ENCODE data around the gene CLDN3. TPM values are rescaled to one million over a fixed set of nuclear protein-coding genes. Genes with fewer than 3 reads are reported as not detected.

CLDN3 gene
- total RNA-seq, 2 experiments from 2014 or later: not detected

GRCh38 chr7:73786588-73786987 is 16.5 kb upstream of the CLDN3 start:
- no TSS peak for BruUV-seq (replicated peaks)
- Histone ChIP-seq H4K20me1 (ENCODE audit: insufficient read depth, low read length) (no peaks in the 10 kb centered on the region), H3K9me3 (ENCODE audit: low read length) (peaks cover 4% of the 10 kb centered on the region; the same call in 1 of the 2 replicates), H3K4me2 (ENCODE audit: low read length) (no peak overlapping the region), H3K4me3 (ENCODE audit: low read depth, low read length, poor library complexity, severe bottlenecking) (no peak overlapping the region), H2AFZ (ENCODE audit: low read length) (no peak overlapping the region), H3K9me2 (ENCODE audit: insufficient read depth, low read length) (no peaks in the 10 kb centered on the region), H3K4me1 (ENCODE audit: insufficient read depth, low read length, poor library complexity, severe bottlenecking) (no peaks in the 10 kb centered on the region), H3K36me3 (ENCODE audit: insufficient read depth, low read length) (no peaks in the 10 kb centered on the region), H3K79me2 (ENCODE audit: insufficient read depth, low read depth, low read length) (no peaks in the 10 kb centered on the region), H3K27ac (ENCODE audit: low read depth, low read length, poor library complexity, severe bottlenecking) (no peak overlapping the region)
- ChIA-PET CTCF (ENCODE audit: unreplicated experiment) (no interaction called here), POLR2A (no interaction called here)
- TF ChIP-seq CTCF (conservative IDR thresholded peaks at IDR 0.05; ENCODE audit: low read length) (no peak), EZH2phosphoT487 (IDR thresholded peaks at IDR 0.05; ENCODE audit: borderline replicate concordance, low read depth, low read length) (no peak)
- DNase-seq (ENCODE audit: low spot score): no peak
- intact Hi-C loops (cut with micrococcal nuclease; ENCODE audit: unreplicated experiment): no loop called here

- H3K79me2 ChIP-seq (ENCODE audit: insufficient read depth, low read depth, low read length): no peaks in the 10 kb centered on the region
- no peaks in the 10 kb centered on the region for H3K36me3 ChIP-seq (ENCODE audit: insufficient read depth, low read length)
- ChIA-PET POLR2A (no interaction called here), CTCF (ENCODE audit: unreplicated experiment) (no interaction called here)
- no peak for DNase-seq (ENCODE audit: low spot score)
- no peak overlapping the region for H3K4me3 ChIP-seq (ENCODE audit: low read depth, low read length, poor library complexity, severe bottlenecking)
- no peaks in the 10 kb centered on the region for H3K9me2 ChIP-seq (ENCODE audit: insufficient read depth, low read length)
- no peaks in the 10 kb centered on the region for H3K4me1 ChIP-seq (ENCODE audit: insufficient read depth, low read length, poor library complexity, severe bottlenecking)
- intact Hi-C loops (cut with micrococcal nuclease; ENCODE audit: unreplicated experiment): no loop called here
- H4K20me1 ChIP-seq (ENCODE audit: insufficient read depth, low read length): no peaks in the 10 kb centered on the region
- no peak overlapping the region for H3K4me2 ChIP-seq (ENCODE audit: low read length)
- BruUV-seq (replicated peaks): no TSS peak
- H3K27ac ChIP-seq (ENCODE audit: low read depth, low read length, poor library complexity, severe bottlenecking): no peak overlapping the region
- TF ChIP-seq CTCF (conservative IDR thresholded peaks at IDR 0.05; ENCODE audit: low read length): no peak
- no peak overlapping the region for H2AFZ ChIP-seq (ENCODE audit: low read length)
- no peaks in the 10 kb centered on the region for H3K9me3 ChIP-seq (ENCODE audit: low read length)
These were observed 9.4 kb upstream of the CLDN3 start for GRCh38 chr7:73779517-73779916.

DNA sequence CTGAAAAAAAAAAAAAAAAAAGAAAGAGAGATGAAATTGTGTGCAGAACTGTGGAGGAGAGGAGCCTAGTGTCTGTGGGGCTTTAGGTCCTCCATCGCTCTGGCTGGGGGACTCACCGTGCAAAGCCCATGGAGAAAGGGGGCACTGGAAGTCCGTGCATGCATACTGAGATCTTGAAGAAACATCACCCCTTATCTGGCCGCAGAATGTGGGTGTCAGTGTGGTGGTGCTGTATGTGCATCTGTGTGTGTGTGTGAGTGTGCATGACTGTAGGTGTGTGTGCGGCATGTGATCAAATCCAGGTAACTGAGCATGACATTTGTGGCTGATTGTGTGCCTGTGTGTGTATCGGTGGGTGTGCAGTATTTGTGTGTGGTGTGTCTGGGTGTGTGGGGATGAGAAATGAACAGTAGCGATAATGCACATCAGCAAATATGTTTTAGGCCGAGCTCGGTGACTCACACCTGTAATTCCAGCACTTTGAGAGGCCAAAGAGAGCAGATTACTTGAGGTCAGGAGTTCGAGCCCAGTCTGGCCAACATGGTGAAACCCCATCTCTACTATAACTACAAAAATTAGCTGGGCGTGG is 8.8 kb upstream of the CLDN3 start:
- no peaks in the 10 kb centered on the region for H3K9me3 ChIP-seq (ENCODE audit: low read length)
- no peak overlapping the region for H3K27ac ChIP-seq (ENCODE audit: low read depth, low read length, poor library complexity, severe bottlenecking)
- no peaks in the 10 kb centered on the region for H3K79me2 ChIP-seq (ENCODE audit: insufficient read depth, low read depth, low read length)
- ChIA-PET POLR2A (no interaction called here), CTCF (ENCODE audit: unreplicated experiment) (no interaction called here)
- H4K20me1 ChIP-seq (ENCODE audit: insufficient read depth, low read length): no peaks in the 10 kb centered on the region
- no peak overlapping the region for H2AFZ ChIP-seq (ENCODE audit: low read length)
- no peaks in the 10 kb centered on the region for H3K9me2 ChIP-seq (ENCODE audit: insufficient read depth, low read length)
- no peaks in the 10 kb centered on the region for H3K4me1 ChIP-seq (ENCODE audit: insufficient read depth, low read length, poor library complexity, severe bottlenecking)
- BruUV-seq (replicated peaks): no TSS peak
- no peaks in the 10 kb centered on the region for H3K36me3 ChIP-seq (ENCODE audit: insufficient read depth, low read length)
- DNase-seq (ENCODE audit: low spot score): no peak
- H3K4me3 ChIP-seq (ENCODE audit: low read depth, low read length, poor library complexity, severe bottlenecking): no peak overlapping the region
- TF ChIP-seq CTCF (conservative IDR thresholded peaks at IDR 0.05; ENCODE audit: low read length): no peak
- TF ChIP-seq EZH2phosphoT487 (IDR thresholded peaks at IDR 0.05; ENCODE audit: borderline replicate concordance, low read depth, low read length): no peak
- intact Hi-C loops (cut with micrococcal nuclease; ENCODE audit: unreplicated experiment): no loop called here
- no peak overlapping the region for H3K4me2 ChIP-seq (ENCODE audit: low read length)
